Activated CD8-positive, alpha-beta memory T cell treated with anti-CD3 and anti-CD28 coated beads for 4 hours (primary cell): ENCODE measurements around the gene ACACB.

Experiments used
- DNase-seq, 2 donors: peaks; one replicate each; pipeline ENCODE4 v3.0.0-alpha.2; 2020; ENCODE audit warnings: low read depth in 2 of 2

Gene ACACB

GRCh38 chr12:109173443-109174240 lies 57.3 kb downstream of the ACACB start:
- DNase-seq, result no peak

DNA sequence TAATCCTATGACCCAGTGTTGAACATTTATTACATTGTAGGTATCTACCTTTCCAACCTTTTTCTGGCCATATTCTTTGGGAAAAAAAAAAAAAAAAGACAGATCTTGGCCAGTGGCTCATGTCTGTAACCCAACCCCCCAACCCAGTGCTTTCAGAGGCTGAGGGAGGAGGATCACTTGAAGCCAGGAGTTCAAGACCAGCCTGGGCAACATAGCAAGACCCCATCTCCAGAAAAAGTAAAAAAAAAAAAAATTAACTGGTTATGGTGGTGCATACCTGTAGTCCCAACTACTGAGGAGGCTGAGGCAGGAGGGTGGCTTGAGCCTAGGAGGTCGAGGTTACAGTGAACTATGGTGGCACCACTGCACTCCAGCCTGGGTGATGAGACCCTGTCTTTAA lies 58.1 kb downstream of the ACACB start:
- no peak for DNase-seq

GRCh38 chr12:109178532-109178931 lies 62.1 kb downstream of the ACACB start:
- DNase-seq, result no peak

DNA sequence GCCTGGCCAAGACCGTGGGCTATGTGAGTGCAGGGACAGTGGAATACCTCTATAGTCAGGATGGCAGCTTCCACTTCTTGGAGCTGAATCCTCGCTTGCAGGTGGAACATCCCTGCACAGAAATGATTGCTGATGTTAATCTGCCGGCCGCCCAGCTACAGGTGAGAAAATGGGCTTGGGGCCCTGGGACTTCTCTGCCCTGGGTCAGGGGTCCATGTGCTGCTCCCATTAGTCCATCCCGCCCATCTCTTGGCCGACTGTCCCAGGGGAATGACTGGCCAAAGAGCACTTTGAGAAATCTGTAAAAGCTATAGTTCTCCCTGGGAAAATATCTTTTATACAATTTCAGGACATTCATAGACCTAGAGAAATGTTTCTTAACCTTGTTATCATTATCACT lies 63.5 kb downstream of the ACACB start:
- DNase-seq, result no peak

DNA sequence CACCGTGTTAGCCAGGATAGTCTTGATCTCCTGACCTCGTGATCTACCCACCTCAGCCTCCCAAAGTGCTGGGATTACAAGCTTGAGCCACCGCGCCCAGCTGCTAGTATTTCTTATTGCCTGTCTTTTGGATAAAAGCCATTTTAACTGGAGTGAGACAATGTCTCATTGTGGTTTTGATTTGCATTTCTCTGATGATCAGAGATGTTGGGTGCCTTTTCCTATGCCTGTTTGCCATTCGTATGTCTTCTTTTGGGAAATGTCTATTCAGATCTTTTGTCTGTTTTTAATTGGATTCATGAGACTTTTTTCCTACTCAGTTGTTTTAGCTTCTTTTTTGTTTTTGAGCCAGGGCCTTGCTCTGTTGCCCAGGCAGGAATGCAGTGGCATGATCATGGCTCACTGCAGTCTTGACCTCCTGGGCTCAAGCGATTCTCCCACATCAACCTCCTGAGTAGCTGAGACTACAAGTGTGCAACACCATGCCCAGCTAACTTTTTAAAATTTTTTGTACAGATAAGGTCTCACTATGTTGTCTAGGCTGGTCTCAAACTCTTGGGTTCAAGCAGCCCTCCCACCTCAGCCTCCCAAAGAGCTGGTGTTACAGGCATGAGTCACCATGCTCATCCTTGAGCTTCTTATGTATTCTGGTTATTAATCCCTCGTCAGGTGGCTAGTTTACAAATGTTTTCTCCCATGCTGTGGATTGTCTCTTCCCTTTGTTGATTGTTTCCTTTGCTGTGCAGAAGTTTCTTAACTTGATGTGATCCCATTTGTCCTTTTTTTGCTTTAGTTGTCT lies 65.9 kb downstream of the ACACB start:
- DNase-seq, result no peak

- DNase-seq, result no peak
Observed at GRCh38 chr12:109185441-109185840, 69.1 kb downstream of the ACACB start.

GRCh38 chr12:109186993-109187653 lies 70.7 kb downstream of the ACACB start:
- DNase-seq, result no peak

- no peak for DNase-seq
Observed at GRCh38 chr12:109188108-109188712, 71.8 kb downstream of the ACACB start.

GRCh38 chr12:109189291-109189690 lies 72.9 kb downstream of the ACACB start:
- DNase-seq, result no peak

DNA sequence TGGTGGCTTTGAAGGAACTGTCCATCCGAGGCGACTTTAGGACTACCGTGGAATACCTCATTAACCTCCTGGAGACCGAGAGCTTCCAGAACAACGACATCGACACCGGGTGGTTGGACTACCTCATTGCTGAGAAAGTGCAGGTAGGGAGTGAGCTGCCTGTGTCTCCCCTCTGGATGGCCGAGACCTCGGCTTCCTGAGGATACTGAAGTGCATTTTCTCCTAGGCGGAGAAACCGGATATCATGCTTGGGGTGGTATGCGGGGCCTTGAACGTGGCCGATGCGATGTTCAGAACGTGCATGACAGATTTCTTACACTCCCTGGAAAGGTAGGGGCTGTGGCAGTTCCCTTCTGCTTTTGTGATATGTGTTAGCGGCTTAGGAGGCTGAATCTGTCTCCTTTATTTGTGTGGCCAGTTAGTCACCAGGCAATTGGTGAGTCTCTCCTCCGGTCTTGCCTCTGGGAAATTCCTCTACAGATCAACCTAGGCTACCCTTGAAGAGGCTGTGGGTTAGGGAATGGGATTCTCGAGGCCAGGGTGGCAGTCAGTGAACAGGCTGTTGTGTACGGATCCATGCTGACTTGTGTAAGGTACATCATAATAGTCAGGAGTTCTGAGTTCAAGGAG lies 75.3 kb downstream of the ACACB start:
- no peak for DNase-seq

GRCh38 chr12:109192358-109192757 lies 76.0 kb downstream of the ACACB start:
- DNase-seq, result no peak

- no peak for DNase-seq
Observed at GRCh38 chr12:109193896-109194295, 77.5 kb downstream of the ACACB start.

GRCh38 chr12:109196332-109196731 lies 79.9 kb downstream of the ACACB start:
- no peak for DNase-seq

DNA sequence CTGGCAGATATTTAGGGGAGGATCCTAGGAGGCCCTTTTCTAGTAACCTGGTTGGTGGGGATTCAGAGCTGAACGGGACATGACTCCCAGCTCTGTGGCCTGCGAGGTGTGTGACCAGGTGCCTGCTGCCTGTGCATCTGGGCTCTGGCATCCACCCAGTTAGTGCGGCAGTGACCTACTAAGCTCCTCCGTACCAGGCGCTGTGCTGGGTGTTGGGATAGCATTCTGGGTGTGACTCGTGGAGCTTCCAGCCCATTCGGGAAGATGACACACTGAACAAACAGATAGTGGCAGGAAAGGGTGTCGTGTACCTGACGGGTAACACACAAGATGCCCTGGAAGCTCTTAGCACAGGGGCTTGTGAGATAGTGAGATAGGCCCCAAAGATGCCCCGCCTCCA lies 80.9 kb downstream of the ACACB start:
- DNase-seq, result no peak

GRCh38 chr12:109199324-109199723 lies 82.9 kb downstream of the ACACB start:
- no peak for DNase-seq

DNA sequence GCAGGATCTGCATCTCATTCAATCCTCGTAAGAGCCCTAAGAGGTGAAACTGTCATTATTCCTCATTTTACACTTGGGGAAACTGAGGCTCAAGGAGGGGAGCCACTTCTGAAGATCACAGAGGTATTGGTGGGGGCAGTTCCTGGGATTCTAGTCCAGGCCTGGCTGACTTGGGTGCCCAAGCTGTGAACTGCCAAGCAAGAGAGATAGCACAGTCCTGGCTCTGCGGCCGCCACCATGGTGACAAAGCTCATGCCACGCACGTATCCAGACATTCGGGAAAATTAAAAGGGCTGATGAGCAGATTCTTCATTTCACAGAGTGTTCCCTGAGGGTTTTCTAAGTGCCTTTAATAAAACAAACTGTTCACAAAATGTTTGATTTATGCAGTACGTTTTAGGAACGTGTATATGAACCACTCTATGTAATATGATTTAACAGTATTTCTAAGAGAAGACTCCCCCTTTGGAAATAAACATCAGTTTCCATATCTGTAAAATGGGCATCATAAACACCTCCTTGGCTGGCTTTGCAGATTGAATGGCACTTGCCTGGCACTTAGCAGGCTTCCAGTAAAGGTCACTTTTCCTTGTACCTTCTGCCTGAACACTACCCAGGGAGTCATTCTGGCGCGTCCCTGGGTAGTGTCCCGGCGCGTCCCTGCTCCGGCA lies 84.6 kb downstream of the ACACB start:
- DNase-seq, result no peak

- DNase-seq, result no peak
Observed at GRCh38 chr12:109201496-109201885, 85.1 kb downstream of the ACACB start.

- DNase-seq, result no peak
Observed at GRCh38 chr12:109202770-109203169, 86.4 kb downstream of the ACACB start.

GRCh38 chr12:109203480-109203879 lies 87.1 kb downstream of the ACACB start:
- DNase-seq, result no peak

GRCh38 chr12:109209082-109209481 lies 92.7 kb downstream of the ACACB start:
- no peak for DNase-seq

- DNase-seq, result no peak
Observed at GRCh38 chr12:109212460-109213115, 96.2 kb downstream of the ACACB start.
